B cell (primary cell): Measurements from ENCODE around the gene CREB3L1.

Experiments
- EZH2 ChIP-seq: IDR thresholded peaks from 2 replicates; pipeline ENCODE4 v1.6.1; 2012; ENCODE audit warnings: borderline replicate concordance, low read depth, mild to moderate bottlenecking, moderate library complexity, low read length; ENCODE audit not compliant: insufficient read depth, poor library complexity, severe bottlenecking
- TF ChIP-seq, protein P1 (sequence below): fragments of 200-600 bp; IDR thresholded peaks from one replicate; pipeline ENCODE4 v1.8.0; 2022; ENCODE audit warnings: antibody characterized with exemption, mild to moderate bottlenecking

DNA sequence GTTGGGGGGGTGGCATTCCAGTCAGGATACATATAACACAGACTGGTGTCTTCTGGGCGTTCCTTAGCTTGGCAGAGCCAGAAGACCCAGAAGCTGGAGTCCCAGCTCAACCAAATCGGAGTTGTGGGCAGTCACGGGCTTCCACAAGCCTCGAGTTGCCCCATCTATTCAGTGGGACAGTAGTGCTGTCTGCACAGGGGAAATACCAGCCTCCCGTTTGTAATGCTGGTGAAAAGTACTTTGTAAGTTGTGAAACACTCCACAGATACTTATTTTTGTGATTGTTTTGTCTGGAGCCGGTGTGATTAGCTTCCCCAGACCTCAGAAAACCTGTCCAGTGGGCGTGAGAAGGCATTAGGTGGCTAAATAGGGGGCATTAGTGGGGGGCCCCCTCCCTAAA is 83.4 kb downstream of the CREB3L1 start:
- TF ChIP-seq, protein P1, sequence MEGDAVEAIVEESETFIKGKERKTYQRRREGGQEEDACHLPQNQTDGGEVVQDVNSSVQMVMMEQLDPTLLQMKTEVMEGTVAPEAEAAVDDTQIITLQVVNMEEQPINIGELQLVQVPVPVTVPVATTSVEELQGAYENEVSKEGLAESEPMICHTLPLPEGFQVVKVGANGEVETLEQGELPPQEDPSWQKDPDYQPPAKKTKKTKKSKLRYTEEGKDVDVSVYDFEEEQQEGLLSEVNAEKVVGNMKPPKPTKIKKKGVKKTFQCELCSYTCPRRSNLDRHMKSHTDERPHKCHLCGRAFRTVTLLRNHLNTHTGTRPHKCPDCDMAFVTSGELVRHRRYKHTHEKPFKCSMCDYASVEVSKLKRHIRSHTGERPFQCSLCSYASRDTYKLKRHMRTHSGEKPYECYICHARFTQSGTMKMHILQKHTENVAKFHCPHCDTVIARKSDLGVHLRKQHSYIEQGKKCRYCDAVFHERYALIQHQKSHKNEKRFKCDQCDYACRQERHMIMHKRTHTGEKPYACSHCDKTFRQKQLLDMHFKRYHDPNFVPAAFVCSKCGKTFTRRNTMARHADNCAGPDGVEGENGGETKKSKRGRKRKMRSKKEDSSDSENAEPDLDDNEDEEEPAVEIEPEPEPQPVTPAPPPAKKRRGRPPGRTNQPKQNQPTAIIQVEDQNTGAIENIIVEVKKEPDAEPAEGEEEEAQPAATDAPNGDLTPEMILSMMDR, result no peak
- no peak for TF ChIP-seq EZH2
